ENCODE results near the gene CYP19A1.

Gene CYP19A1

DNA sequence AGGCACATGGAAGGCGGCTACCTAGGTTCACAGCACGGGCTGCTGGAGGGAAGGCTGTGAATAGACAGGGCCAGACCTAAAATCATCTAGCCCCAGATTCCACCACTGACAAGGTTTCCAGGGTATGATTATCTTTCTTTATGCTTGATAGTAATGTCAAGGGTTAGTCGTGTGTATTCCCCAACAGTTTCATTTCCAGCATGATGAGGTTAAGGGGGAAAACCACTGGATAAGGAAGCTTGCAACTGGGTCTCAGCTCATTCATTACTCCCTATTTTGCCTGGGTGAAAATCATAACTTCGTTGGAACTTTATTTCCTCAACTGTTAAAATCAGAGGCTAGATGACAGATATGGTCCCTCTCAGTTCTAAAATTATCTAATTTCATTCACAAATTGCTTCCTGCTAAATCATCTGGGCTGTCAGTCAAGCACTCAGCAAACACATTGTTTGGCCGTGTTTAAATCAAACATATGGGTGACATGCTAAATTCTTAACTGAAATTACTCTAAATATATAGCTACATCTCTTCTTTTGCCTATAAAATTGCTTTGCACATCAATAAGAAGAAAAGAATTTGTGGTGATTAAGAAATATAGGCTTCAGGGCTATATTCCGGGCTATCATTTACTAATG is 111.7 kb downstream of the CYP19A1 start:
- no peaks in the 10 kb centered on the region for H3K27me3 ChIP-seq (replicated peaks; ENCODE audit: control insufficient read depth, insufficient read depth, low read length)
- peak overlapping the region; percentile 11 for H3K4me3 ChIP-seq (ENCODE audit: low read length)
- no peak for DNase-seq (ENCODE audit: low read depth)
- H3K4me1 ChIP-seq (ENCODE audit: control insufficient read depth, insufficient read depth, low read length) = peaks cover 60% of the 10 kb centered on the region
- no peaks in the 10 kb centered on the region for H3K9me3 ChIP-seq (ENCODE audit: control insufficient read depth, low read length)
- no peaks in the 10 kb centered on the region for H3K36me3 ChIP-seq (ENCODE audit: control insufficient read depth, insufficient read depth, low read length, severe bottlenecking)
- no peak overlapping the region for H3K9ac ChIP-seq (ENCODE audit: low read length)

DNA sequence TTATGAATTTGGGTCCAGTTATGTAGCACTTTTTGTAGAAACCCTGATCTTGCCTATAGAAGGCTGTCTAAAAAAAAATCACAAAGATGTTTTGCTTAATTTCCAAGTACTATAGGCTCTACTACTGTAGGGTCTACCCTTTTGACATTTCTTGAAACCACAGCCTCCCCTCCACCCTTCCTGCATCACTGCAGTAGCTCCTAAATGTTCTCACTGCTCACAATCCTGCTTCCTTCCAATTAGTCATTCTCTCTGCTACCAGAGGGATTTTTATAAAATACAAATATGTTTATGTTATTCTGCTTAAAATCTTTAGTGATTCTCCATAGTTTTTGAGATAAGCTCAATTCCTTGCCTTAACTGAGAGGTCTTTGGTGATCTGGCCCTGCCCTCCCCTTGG is 114.0 kb downstream of the CYP19A1 start:
- Histone ChIP-seq H3K9me3 (ENCODE audit: control insufficient read depth, low read length) (no peaks in the 10 kb centered on the region), H3K27me3 (replicated peaks; ENCODE audit: control insufficient read depth, insufficient read depth, low read length) (no peaks in the 10 kb centered on the region), H3K4me3 (ENCODE audit: low read length) (peak overlapping the region; percentile 45), H3K9ac (ENCODE audit: low read length) (peak overlapping the region; percentile 78), H3K4me1 (ENCODE audit: control insufficient read depth, insufficient read depth, low read length) (peaks cover 65% of the 10 kb centered on the region), H3K36me3 (ENCODE audit: control insufficient read depth, insufficient read depth, low read length, severe bottlenecking) (no peaks in the 10 kb centered on the region)
- DNase-seq (ENCODE audit: low read depth) = peak; percentile 25

DNA sequence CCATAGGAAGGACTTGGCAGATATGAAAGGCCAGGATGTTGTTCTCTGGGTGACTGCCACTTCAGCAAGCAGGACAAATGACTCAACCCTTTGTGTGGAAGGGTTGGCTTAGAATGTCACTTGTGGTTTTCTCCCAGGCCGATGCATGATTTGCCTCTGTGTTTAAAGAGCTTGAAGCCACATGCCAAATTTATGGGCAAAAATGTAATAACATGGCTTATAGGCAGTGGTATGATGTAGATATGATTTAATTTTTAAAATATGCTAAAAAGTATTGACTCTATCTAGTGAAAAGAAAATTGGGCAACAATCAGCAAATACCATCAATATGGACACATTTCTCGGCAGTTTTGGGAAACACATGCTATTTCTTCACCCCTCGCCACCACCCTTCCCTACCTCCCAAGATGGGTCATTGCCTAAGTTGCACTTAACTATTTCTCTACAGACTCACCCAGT is 114.6 kb downstream of the CYP19A1 start:
- peak overlapping the region; percentile 78 for H3K9ac ChIP-seq (ENCODE audit: low read length)
- H3K4me3 ChIP-seq (ENCODE audit: low read length) = peak overlapping the region; percentile 45
- peaks cover 67% of the 10 kb centered on the region for H3K4me1 ChIP-seq (ENCODE audit: control insufficient read depth, insufficient read depth, low read length)
- H3K36me3 ChIP-seq (ENCODE audit: control insufficient read depth, insufficient read depth, low read length, severe bottlenecking) = no peaks in the 10 kb centered on the region
- no peaks in the 10 kb centered on the region for H3K27me3 ChIP-seq (replicated peaks; ENCODE audit: control insufficient read depth, insufficient read depth, low read length)
- DNase-seq (ENCODE audit: low read depth) = peak; percentile 80
- no peaks in the 10 kb centered on the region for H3K9me3 ChIP-seq (ENCODE audit: control insufficient read depth, low read length)

DNA sequence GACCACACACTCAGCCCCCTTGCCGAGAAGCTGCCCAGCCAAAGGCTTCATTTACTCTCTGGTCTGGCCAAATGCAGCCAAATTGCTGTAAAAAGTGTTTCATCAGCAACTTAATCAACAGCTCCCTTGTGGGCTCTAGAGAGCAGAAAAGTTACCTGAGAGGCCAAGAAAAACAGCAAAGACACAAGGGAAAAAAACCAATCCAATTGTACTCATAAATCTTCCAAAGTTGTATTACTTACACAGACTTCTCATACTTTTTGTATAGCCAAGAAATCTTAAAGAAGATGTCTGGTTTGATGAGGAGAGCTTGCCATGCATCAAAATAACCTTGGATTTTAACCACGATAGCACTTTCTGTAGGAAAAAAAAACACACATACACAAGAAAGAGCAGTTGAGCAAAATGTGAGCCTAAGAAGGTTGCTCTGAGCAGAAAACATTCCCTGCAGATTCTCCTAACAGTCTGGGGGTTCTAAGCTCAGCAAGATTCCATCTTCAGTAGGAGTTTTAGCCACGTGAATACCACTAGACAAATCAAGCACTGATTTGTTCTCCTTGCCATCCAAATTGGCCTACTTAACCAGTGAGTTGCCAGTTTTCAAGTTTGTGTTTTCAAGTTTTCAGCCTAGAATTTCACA is 120.0 kb downstream of the CYP19A1 start:
- no peaks in the 10 kb centered on the region for H3K27me3 ChIP-seq (replicated peaks; ENCODE audit: control insufficient read depth, insufficient read depth, low read length)
- peaks cover 31% of the 10 kb centered on the region for H3K4me1 ChIP-seq (ENCODE audit: control insufficient read depth, insufficient read depth, low read length)
- H3K9me3 ChIP-seq (ENCODE audit: control insufficient read depth, low read length) = no peaks in the 10 kb centered on the region
- DNase-seq (ENCODE audit: low read depth) = no peak
- peak overlapping the region; percentile 0 for H3K4me3 ChIP-seq (ENCODE audit: low read length)
- H3K36me3 ChIP-seq (ENCODE audit: control insufficient read depth, insufficient read depth, low read length, severe bottlenecking) = peaks cover 3% of the 10 kb centered on the region
- peak overlapping the region; percentile 65 for H3K9ac ChIP-seq (ENCODE audit: low read length)

DNA sequence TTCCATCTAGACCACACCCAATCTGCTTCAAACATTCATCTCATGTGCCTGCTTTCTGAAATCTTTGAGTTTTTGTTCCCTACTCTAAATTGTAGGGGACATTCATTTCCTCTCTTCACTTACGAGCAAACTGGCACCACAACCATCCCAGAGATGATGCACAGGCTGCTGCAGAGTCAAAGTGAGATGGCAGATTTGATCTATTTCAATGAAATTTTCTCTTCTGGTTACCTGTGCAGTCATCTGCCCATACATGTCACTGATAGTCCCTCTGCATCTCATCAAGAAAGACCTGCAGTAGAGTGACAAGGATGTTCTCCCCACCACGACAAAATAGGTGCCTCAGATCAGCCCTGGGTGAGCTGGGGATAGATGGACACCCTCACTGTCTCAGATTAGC is 125.5 kb downstream of the CYP19A1 start:
- Histone ChIP-seq H3K4me1 (ENCODE audit: control insufficient read depth, insufficient read depth, low read length) (peaks cover 2% of the 10 kb centered on the region), H3K9me3 (ENCODE audit: control insufficient read depth, low read length) (no peaks in the 10 kb centered on the region), H3K9ac (ENCODE audit: low read length) (no peak overlapping the region), H3K27me3 (replicated peaks; ENCODE audit: control insufficient read depth, insufficient read depth, low read length) (no peaks in the 10 kb centered on the region), H3K4me3 (ENCODE audit: low read length) (no peak overlapping the region), H3K36me3 (ENCODE audit: control insufficient read depth, insufficient read depth, low read length, severe bottlenecking) (peaks cover 3% of the 10 kb centered on the region)
- no peak for DNase-seq (ENCODE audit: low read depth)

DNA sequence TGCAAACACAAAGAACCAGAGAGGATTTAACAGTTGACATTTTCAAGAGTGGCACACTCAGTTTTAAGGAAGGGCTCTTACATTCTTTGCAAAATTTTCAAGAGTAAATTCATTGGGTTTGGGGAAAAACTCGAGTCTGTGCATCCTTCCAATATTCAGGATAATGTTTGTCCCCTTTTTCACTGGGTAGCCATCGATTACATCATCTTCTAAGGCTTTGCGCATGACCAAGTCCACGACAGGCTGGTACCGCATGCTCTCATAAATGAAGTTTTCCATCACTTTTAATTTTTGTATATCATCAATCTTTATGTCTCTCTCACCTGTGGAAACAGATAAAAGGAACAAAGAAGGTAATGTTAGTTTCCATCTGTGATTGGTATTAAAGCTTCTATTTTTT is 126.2 kb downstream of the CYP19A1 start:
- Histone ChIP-seq H3K9me3 (ENCODE audit: control insufficient read depth, low read length) (no peaks in the 10 kb centered on the region), H3K27me3 (replicated peaks; ENCODE audit: control insufficient read depth, insufficient read depth, low read length) (no peaks in the 10 kb centered on the region), H3K4me3 (ENCODE audit: low read length) (no peak overlapping the region), H3K36me3 (ENCODE audit: control insufficient read depth, insufficient read depth, low read length, severe bottlenecking) (peaks cover 3% of the 10 kb centered on the region), H3K9ac (ENCODE audit: low read length) (no peak overlapping the region), H3K4me1 (ENCODE audit: control insufficient read depth, insufficient read depth, low read length) (peaks cover 1% of the 10 kb centered on the region)
- no peak for DNase-seq (ENCODE audit: low read depth)

DNA sequence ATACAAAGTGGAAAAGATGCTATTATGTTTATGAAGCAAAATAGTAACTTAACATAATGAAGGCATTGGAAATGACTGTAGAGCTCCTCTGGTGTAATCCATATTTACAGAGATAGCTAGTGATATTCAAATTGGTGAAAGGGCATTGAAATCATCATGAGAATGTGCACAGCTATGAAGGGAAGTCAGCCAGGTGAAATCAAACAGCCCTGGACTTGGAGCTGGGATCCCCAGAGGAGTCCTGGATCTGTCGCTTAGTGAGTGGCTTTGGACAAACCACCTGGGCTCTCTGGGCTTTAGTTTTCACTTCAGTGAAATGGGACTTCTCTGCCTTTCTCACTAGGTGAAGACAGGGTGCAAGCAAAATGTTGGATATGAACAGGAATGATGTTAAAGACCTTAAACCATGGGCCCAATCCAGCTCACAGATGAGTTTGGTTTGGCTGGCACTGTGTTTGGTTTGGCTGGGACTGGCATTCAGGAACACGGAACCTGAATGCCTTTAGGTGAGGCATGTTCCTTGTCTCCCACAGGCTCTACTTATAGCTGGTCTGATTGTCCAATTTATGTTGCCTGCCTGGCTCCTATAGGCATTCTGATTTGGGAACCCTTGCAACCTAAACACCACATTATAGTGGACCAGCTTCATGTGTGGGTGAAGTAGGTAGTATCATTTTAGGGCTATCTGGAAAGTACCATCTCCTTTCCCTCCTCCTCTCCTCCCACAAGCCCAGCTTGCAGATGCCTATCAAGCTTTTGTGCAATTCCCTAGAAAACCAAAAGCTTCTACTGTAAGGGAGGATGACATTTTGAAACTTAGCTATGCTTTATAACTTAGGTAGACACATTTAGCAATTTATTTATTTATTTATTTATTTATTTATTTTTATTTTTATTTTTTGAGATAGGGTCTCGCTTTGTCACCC is 133.1 kb downstream of the CYP19A1 start:
- H3K9me3 ChIP-seq (ENCODE audit: control insufficient read depth, low read length) = no peaks in the 10 kb centered on the region
- no peaks in the 10 kb centered on the region for H3K36me3 ChIP-seq (ENCODE audit: control insufficient read depth, insufficient read depth, low read length, severe bottlenecking)
- H3K9ac ChIP-seq (ENCODE audit: low read length) = no peak overlapping the region
- no peaks in the 10 kb centered on the region for H3K27me3 ChIP-seq (replicated peaks; ENCODE audit: control insufficient read depth, insufficient read depth, low read length)
- no peak overlapping the region for H3K4me3 ChIP-seq (ENCODE audit: low read length)
- DNase-seq (ENCODE audit: low read depth) = no peak
- peaks cover 42% of the 10 kb centered on the region for H3K4me1 ChIP-seq (ENCODE audit: control insufficient read depth, insufficient read depth, low read length)

DNA sequence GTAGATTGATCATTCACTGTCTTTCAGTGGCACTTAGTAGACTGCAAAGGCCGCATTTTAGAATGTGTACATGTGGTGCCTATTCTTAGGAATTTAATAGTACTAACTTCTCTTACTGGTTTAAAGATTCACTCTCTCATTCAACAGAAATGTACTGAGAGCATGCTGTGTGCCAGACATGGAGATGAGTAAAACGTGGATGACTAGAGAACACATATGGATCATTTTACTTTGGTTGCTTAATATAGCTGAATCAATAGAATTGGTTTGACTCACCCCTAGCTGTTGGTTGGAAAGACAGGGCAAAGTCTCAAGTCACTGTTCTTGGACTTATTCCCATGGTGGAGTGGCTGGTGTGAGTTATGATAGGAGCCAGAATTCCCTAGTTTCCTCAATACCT is 134.6 kb downstream of the CYP19A1 start:
- DNase-seq (ENCODE audit: low read depth) = peak; percentile 66
- Histone ChIP-seq H3K27me3 (replicated peaks; ENCODE audit: control insufficient read depth, insufficient read depth, low read length) (no peaks in the 10 kb centered on the region), H3K4me1 (ENCODE audit: control insufficient read depth, insufficient read depth, low read length) (peaks cover 45% of the 10 kb centered on the region), H3K9ac (ENCODE audit: low read length) (peak overlapping the region; percentile 69), H3K4me3 (ENCODE audit: low read length) (peak overlapping the region; percentile 23), H3K9me3 (ENCODE audit: control insufficient read depth, low read length) (no peaks in the 10 kb centered on the region), H3K36me3 (ENCODE audit: control insufficient read depth, insufficient read depth, low read length, severe bottlenecking) (no peaks in the 10 kb centered on the region)

DNA sequence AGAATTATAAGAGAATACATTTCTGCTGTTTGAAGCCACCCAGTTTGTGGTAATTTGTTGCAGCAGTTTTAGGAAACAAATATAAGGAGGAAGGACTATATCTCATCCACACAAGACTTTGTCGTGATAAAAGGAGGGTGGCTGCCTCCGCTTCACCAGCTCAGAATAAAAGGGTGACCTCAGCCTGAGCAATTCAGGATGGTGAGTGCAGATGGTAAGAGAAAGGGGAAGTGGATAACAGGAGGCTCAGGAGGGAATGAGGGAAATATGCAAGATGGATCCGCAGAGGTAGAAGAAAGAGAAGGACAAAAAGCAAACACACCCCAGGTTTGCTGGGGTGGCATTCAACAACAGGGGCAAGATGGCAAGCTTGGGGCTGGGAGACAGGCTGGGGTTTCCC is 135.6 kb downstream of the CYP19A1 start:
- peaks cover 46% of the 10 kb centered on the region for H3K4me1 ChIP-seq (ENCODE audit: control insufficient read depth, insufficient read depth, low read length)
- no peaks in the 10 kb centered on the region for H3K27me3 ChIP-seq (replicated peaks; ENCODE audit: control insufficient read depth, insufficient read depth, low read length)
- no peak for DNase-seq (ENCODE audit: low read depth)
- no peaks in the 10 kb centered on the region for H3K9me3 ChIP-seq (ENCODE audit: control insufficient read depth, low read length)
- no peaks in the 10 kb centered on the region for H3K36me3 ChIP-seq (ENCODE audit: control insufficient read depth, insufficient read depth, low read length, severe bottlenecking)
- no peak overlapping the region for H3K4me3 ChIP-seq (ENCODE audit: low read length)
- peak overlapping the region; percentile 69 for H3K9ac ChIP-seq (ENCODE audit: low read length)

DNA sequence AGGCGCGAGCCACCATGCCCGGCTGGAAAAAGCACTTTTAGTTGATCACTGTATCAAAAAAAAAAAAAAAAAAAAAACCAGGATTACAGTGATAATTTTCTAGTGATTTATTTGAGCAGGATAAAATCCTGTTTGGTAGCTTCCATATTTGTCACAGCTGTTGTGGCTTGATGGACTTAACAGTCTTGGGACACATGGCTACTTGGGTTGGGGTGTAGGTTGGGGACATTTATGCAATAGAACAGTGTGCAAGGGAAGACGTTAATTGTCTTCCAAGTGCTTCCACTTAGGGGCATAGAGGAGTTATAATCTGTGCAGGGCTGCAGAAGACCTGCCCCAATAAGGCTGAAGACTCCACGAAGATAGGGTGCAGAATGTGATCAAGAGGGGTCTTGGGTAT is 136.8 kb downstream of the CYP19A1 start:
- H3K9ac ChIP-seq (ENCODE audit: low read length) = no peak overlapping the region
- H3K36me3 ChIP-seq (ENCODE audit: control insufficient read depth, insufficient read depth, low read length, severe bottlenecking) = no peaks in the 10 kb centered on the region
- no peaks in the 10 kb centered on the region for H3K9me3 ChIP-seq (ENCODE audit: control insufficient read depth, low read length)
- no peak overlapping the region for H3K4me3 ChIP-seq (ENCODE audit: low read length)
- peaks cover 40% of the 10 kb centered on the region for H3K4me1 ChIP-seq (ENCODE audit: control insufficient read depth, insufficient read depth, low read length)
- DNase-seq (ENCODE audit: low read depth) = no peak
- H3K27me3 ChIP-seq (replicated peaks; ENCODE audit: control insufficient read depth, insufficient read depth, low read length) = no peaks in the 10 kb centered on the region

DNA sequence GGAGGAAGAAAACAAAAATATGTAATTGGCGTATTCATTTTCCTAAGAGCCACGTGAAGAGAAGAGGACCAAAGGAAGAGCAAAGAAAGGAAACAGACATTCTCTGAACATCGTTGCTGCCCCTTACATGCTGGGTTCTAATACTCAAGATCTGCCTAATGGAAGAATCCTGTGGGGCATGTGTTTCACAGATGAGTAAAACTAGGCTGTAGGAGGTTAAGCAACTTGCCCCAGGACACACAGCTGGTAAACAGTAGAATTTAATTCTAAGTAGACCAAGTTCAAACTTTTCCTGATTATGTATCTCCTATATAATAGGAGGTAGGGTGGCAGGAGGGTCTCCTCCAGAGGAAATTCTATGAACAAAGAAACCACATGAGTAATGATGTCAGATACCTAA is 137.6 kb downstream of the CYP19A1 start:
- Histone ChIP-seq H3K9me3 (ENCODE audit: control insufficient read depth, low read length) (no peaks in the 10 kb centered on the region), H3K9ac (ENCODE audit: low read length) (no peak overlapping the region), H3K4me1 (ENCODE audit: control insufficient read depth, insufficient read depth, low read length) (peaks cover 42% of the 10 kb centered on the region), H3K36me3 (ENCODE audit: control insufficient read depth, insufficient read depth, low read length, severe bottlenecking) (no peaks in the 10 kb centered on the region), H3K27me3 (replicated peaks; ENCODE audit: control insufficient read depth, insufficient read depth, low read length) (no peaks in the 10 kb centered on the region), H3K4me3 (ENCODE audit: low read length) (no peak overlapping the region)
- DNase-seq (ENCODE audit: low read depth) = peak; percentile 34
